Measurements from ENCODE around the gene EBI3. TPM values are rescaled to one million over a fixed set of nuclear protein-coding genes. Genes with fewer than 3 reads are reported as not detected.

EBI3 gene
- total and polyA plus RNA-seq, 2 experiments from 2014 or later, result not detected

DNA sequence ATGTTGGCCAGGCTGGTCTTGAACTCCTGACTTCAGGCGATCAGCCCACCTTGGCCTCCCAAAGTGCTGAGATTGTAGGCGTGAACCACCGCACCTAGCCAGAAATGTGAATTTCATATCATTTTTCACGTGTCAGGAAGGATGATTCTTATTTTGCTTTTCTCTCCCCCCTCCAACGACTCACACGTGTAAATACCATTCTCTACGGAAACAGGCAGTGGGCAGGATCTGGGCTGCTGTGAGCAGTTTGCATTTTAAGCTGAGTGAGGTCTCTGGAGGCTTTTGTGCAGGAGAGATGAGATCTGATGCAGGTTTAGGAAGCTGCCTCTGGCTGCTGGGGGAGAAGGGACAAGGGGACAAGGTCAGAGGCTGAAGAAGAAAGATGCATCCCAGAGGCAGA is 35.0 kb upstream of the EBI3 start:
- Histone ChIP-seq H3K27me3 (peaks cover 36% of the 10 kb centered on the region), H3K4me3 (no peak overlapping the region), H3K36me3 (no peaks in the 10 kb centered on the region), H3K9me3 (ENCODE audit: low read depth) (no peaks in the 10 kb centered on the region), H3K4me1 (ENCODE audit: low read depth) (no peaks in the 10 kb centered on the region), H3K27ac (no peak overlapping the region)
- TF ChIP-seq, protein P1, sequence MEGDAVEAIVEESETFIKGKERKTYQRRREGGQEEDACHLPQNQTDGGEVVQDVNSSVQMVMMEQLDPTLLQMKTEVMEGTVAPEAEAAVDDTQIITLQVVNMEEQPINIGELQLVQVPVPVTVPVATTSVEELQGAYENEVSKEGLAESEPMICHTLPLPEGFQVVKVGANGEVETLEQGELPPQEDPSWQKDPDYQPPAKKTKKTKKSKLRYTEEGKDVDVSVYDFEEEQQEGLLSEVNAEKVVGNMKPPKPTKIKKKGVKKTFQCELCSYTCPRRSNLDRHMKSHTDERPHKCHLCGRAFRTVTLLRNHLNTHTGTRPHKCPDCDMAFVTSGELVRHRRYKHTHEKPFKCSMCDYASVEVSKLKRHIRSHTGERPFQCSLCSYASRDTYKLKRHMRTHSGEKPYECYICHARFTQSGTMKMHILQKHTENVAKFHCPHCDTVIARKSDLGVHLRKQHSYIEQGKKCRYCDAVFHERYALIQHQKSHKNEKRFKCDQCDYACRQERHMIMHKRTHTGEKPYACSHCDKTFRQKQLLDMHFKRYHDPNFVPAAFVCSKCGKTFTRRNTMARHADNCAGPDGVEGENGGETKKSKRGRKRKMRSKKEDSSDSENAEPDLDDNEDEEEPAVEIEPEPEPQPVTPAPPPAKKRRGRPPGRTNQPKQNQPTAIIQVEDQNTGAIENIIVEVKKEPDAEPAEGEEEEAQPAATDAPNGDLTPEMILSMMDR (IDR thresholded peaks at IDR 0.05; ENCODE audit: low read depth, low read length), result no peak
- DNase-seq (ENCODE audit: low read depth in 1 of 2, low spot score in 1 of 2), result no peak

DNA sequence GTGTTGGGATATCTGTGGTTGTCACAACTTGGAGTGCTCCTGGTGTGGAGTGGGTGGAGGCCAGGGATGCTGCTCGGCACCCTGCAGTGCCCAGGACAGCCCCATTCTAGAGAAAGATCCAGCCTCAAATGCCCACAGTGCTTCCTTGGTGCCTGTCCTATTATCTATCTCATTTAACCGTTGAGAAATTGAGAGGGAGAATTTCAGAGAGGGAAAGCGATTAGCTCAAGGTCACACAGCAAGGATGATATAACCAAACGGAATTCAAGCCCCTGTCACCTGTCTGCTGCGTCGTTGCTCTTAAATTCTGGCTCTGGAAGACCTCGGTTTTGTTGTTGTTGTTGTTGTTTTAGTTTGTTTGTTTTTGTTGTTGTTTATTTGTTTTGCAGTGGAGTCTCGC is 33.3 kb upstream of the EBI3 start:
- TF ChIP-seq, protein P1 (IDR thresholded peaks at IDR 0.05; ENCODE audit: low read depth, low read length), result no peak
- no peak for DNase-seq (ENCODE audit: low read depth in 1 of 2, low spot score in 1 of 2)
- H3K27ac ChIP-seq, result no peak overlapping the region
- no peaks in the 10 kb centered on the region for H3K4me1 ChIP-seq (ENCODE audit: low read depth)
- H3K36me3 ChIP-seq, result no peaks in the 10 kb centered on the region
- no peaks in the 10 kb centered on the region for H3K9me3 ChIP-seq (ENCODE audit: low read depth)
- no peak overlapping the region for H3K4me3 ChIP-seq
- peaks cover 53% of the 10 kb centered on the region for H3K27me3 ChIP-seq

DNA sequence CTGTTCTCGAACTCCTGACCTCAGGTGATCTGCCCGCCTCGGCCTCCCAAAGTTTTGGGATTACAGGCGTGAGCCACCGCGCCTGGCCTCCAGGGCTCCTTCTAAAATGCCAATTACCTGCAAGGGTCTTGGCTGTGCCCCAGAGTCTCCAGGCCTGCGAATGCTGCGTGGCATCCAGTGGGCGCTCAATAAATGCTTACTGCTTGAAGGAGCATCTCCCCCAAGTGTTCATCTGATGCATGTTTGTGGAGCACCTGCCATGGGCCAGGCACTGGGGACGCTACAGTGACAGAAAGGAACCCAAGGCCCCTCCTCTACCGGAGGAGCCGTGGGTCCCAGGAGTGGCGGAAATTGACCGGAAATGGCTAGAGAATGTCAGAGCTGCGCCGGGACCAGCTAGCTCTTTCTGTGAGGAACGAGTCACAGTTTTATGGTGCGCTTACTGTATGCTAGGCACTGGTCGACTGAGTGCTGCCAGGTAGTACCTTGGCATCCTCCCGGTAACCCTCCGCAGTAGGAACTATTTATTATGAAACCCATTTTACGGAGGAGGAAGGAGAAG is 32.7 kb upstream of the EBI3 start:
- no peak for DNase-seq (ENCODE audit: low read depth in 1 of 2, low spot score in 1 of 2)
- peaks cover 55% of the 10 kb centered on the region for H3K27me3 ChIP-seq

DNA sequence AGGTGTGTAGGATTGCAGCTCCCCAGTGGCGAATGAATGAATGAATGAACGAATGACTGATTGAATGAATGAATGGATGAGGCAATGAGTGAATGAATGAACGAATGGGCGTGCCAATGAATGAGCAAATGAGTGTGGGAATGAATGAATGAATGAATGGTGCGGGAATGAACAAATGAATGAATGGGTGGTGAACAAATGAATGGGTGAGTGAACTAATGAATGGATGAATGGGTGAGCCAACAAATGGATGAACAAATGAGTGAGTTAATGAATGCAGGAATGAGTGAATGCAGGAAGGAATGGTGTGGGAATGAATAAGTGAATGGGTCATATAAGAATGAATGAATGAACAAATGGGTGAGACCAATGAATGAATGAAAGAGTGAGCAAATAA is 32.1 kb upstream of the EBI3 start:
- Histone ChIP-seq H3K9me3 (ENCODE audit: low read depth) (no peaks in the 10 kb centered on the region), H3K27me3 (peaks cover 55% of the 10 kb centered on the region), H3K27ac (no peak overlapping the region), H3K4me3 (no peak overlapping the region), H3K4me1 (ENCODE audit: low read depth) (no peaks in the 10 kb centered on the region), H3K36me3 (no peaks in the 10 kb centered on the region)
- TF ChIP-seq, protein P1 (IDR thresholded peaks at IDR 0.05; ENCODE audit: low read depth, low read length), result no peak
- DNase-seq (ENCODE audit: low read depth in 1 of 2, low spot score in 1 of 2), result no peak

More for the DNA sequence above, 32.7 kb upstream of the EBI3 start:
- H3K4me3 ChIP-seq, result no peak overlapping the region
- TF ChIP-seq, protein P1 (IDR thresholded peaks at IDR 0.05; ENCODE audit: low read depth, low read length), result no peak
- H3K36me3 ChIP-seq, result no peaks in the 10 kb centered on the region
- H3K4me1 ChIP-seq (ENCODE audit: low read depth), result no peaks in the 10 kb centered on the region
- no peaks in the 10 kb centered on the region for H3K9me3 ChIP-seq (ENCODE audit: low read depth)
- no peak overlapping the region for H3K27ac ChIP-seq

DNA sequence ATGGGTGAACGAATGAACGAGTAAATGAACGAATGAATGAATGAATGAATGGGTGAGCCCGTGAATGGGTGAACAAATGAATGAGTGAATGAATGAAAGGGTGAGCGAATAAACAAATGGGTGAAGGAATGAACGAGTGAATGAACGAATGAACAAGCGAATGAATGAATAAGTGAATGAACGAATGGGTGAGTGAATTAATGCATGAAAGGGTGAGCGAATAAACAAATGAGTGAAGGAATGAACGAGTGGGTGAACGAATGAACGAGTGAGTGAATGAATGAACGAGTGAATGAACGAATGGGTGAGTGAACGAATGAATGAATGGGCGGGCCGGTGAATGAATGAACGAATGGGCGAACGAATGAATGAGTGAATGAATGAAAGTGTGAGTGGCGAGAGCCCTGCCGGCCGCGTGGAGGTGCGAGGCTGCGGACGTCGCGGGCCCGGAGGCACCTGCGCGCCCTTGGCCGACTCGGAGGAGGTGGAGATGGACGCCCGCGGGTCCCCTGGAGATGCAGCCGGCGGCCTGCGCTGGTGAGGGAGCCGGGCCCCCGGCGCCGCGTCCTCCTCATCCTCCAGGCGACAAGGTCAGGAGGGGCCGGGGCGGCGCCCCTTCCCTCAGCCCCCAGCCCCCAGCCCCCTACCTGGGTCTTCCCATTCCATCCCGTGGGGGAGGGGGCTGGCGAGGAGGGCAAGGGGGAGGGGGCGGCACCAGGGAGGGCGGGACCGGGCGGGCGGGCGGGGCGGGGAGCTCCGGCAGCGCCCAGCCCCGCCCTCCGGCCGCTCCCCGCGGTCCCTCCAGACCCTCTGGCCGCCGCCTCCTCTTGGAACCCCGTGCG is 31.5 kb upstream of the EBI3 start:
- no peaks in the 10 kb centered on the region for H3K9me3 ChIP-seq (ENCODE audit: low read depth)
- TF ChIP-seq, protein P1 (IDR thresholded peaks at IDR 0.05; ENCODE audit: low read depth, low read length), result no peak
- H3K4me1 ChIP-seq (ENCODE audit: low read depth), result no peaks in the 10 kb centered on the region
- DNase-seq (ENCODE audit: low read depth in 1 of 2, low spot score in 1 of 2), result peak in 1 of 2 donors; percentile 56
- H3K27me3 ChIP-seq, result peaks cover 55% of the 10 kb centered on the region
- H3K36me3 ChIP-seq, result no peaks in the 10 kb centered on the region
- no peak overlapping the region for H3K27ac ChIP-seq
- H3K4me3 ChIP-seq, result peak overlapping the region; percentile 43
